Nephron progenitor cell (in vitro differentiated cells): Measurements from ENCODE around the gene GJD4.

Experiments
- DNase-seq: peaks from one replicate; pipeline ENCODE4 v3.0.0; 2021
- H3K27ac Mint-ChIP-seq: 2 replicates; pipeline ENCODE4 v1.8.0; 2021; ENCODE audit warnings: mild to moderate bottlenecking, moderate library complexity, mixed read lengths
- H3K27me3 Mint-ChIP-seq: 2 replicates; pipeline ENCODE4 v1.8.0; 2021; ENCODE audit warnings: mild to moderate bottlenecking, low read depth, mixed read lengths; ENCODE audit not compliant: poor library complexity
- H3K36me3 Mint-ChIP-seq: 2 replicates; pipeline ENCODE4 v1.8.0; 2021; ENCODE audit warnings: low read depth, mixed read lengths
- H3K4me1 Mint-ChIP-seq: 2 replicates; pipeline ENCODE4 v1.8.0; 2021; ENCODE audit warnings: mixed read lengths
- H3K4me3 Mint-ChIP-seq: 2 replicates; pipeline ENCODE4 v1.8.0; 2021; ENCODE audit warnings: mild to moderate bottlenecking, moderate library complexity, mixed read lengths
- H3K9me3 Mint-ChIP-seq: 2 replicates; pipeline ENCODE4 v1.8.0; 2021; ENCODE audit warnings: mild to moderate bottlenecking, moderate library complexity, mixed read lengths
- TF ChIP-seq, protein P1 (sequence below): fragments of 200-600 bp; sonication (generic); IDR thresholded peaks from 2 replicates; pipeline ENCODE4 v1.5.0; 2021; ENCODE audit warnings: antibody characterized with exemption

GJD4 gene

GRCh38 chr10:35641676-35642034 is 36.5 kb downstream of the GJD4 start:
- no peaks in the 10 kb centered on the region for H3K9me3 Mint-ChIP-seq
- peak overlapping the region; percentile 84 for H3K4me3 Mint-ChIP-seq
- H3K27me3 Mint-ChIP-seq, result peaks cover 40% of the 10 kb centered on the region
- H3K27ac Mint-ChIP-seq, result no peak overlapping the region
- peaks cover 50% of the 10 kb centered on the region for H3K4me1 Mint-ChIP-seq
- TF ChIP-seq, protein P1, sequence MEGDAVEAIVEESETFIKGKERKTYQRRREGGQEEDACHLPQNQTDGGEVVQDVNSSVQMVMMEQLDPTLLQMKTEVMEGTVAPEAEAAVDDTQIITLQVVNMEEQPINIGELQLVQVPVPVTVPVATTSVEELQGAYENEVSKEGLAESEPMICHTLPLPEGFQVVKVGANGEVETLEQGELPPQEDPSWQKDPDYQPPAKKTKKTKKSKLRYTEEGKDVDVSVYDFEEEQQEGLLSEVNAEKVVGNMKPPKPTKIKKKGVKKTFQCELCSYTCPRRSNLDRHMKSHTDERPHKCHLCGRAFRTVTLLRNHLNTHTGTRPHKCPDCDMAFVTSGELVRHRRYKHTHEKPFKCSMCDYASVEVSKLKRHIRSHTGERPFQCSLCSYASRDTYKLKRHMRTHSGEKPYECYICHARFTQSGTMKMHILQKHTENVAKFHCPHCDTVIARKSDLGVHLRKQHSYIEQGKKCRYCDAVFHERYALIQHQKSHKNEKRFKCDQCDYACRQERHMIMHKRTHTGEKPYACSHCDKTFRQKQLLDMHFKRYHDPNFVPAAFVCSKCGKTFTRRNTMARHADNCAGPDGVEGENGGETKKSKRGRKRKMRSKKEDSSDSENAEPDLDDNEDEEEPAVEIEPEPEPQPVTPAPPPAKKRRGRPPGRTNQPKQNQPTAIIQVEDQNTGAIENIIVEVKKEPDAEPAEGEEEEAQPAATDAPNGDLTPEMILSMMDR, result no peak
- DNase-seq, result peak; percentile 61
- no peaks in the 10 kb centered on the region for H3K36me3 Mint-ChIP-seq

GRCh38 chr10:35642035-35642792 is 37.1 kb downstream of the GJD4 start, which contains the start of gene FZD8:
Gene FZD8 (minus strand): TSS chr10:35642296. CDS start chr10:35641429, 867 bp downstream.
- Mint-ChIP-seq H3K27ac (peak within 1 kb of the TSS; percentile 51), H3K4me3 (peak within 1 kb of the TSS; percentile 84), H3K36me3 (peaks cover 2% of the 10 kb centered on the region), H3K27me3 (peaks cover 42% of the 10 kb centered on the region), H3K4me1 (peaks cover 44% of the 10 kb centered on the region), H3K9me3 (peaks cover 3% of the 10 kb centered on the region)
- TF ChIP-seq, protein P1, result peak; percentile 23
- DNase-seq, result peak; percentile 93

GRCh38 chr10:35642793-35643114 is 37.6 kb downstream of the GJD4 start:
- peaks cover 39% of the 10 kb centered on the region for H3K27me3 Mint-ChIP-seq
- H3K4me1 Mint-ChIP-seq, result peaks cover 39% of the 10 kb centered on the region
- DNase-seq, result no peak
- no peak overlapping the region for H3K27ac Mint-ChIP-seq
- TF ChIP-seq, protein P1, result no peak
- peak overlapping the region; percentile 84 for H3K4me3 Mint-ChIP-seq
- H3K36me3 Mint-ChIP-seq, result peaks cover 7% of the 10 kb centered on the region
- H3K9me3 Mint-ChIP-seq, result peaks cover 6% of the 10 kb centered on the region

DNA sequence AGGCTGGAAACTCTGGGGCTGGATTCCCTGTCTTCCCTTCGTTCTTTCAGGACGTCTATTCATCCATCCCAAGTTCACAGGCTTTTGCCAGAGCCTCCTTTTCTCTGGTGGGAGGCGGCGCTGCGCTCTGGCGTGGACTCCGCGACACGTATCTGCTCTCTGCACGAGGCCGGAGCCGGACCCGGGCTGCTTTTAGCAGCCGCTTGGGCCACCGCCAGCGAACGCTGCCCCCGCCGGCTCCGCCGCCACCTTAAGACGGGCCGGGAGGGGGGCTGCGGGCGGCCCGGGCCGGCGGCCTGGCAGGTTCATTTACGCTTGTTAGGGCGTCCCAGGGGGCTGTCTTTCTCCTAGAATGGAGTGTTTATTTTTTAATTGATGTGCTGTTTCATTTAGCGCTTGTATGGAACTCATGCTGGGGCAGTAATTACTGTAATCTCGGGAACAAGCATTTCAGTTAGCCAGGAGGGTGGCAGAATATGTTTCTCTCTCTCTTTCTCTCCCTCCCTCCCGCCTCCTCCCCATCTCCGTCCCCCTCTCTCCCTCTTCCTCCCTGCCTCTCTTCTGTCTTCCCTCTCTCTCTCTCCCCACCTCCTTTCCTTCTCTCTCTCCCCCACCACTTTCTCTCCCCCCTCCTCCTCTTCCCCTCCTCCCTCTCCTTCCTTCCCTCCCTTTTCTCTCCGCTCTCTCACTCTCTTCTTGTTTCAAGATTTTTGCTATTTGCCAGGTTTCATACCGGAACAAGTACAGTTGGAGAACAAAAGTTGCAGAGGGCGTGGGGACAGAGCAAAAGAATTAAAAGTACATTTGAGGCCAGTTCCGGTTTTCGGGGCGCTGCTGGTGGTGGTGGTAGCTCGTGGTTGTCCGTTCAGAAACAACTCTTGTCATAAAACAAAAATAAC is 38.3 kb downstream of the GJD4 start:
- Mint-ChIP-seq H3K9me3 (peaks cover 6% of the 10 kb centered on the region), H3K4me1 (peaks cover 33% of the 10 kb centered on the region), H3K27ac (no peak overlapping the region), H3K27me3 (peaks cover 33% of the 10 kb centered on the region), H3K36me3 (peaks cover 9% of the 10 kb centered on the region), H3K4me3 (peak overlapping the region; percentile 84)
- TF ChIP-seq, protein P1, result no peak
- DNase-seq, result peak; percentile 65

DNA sequence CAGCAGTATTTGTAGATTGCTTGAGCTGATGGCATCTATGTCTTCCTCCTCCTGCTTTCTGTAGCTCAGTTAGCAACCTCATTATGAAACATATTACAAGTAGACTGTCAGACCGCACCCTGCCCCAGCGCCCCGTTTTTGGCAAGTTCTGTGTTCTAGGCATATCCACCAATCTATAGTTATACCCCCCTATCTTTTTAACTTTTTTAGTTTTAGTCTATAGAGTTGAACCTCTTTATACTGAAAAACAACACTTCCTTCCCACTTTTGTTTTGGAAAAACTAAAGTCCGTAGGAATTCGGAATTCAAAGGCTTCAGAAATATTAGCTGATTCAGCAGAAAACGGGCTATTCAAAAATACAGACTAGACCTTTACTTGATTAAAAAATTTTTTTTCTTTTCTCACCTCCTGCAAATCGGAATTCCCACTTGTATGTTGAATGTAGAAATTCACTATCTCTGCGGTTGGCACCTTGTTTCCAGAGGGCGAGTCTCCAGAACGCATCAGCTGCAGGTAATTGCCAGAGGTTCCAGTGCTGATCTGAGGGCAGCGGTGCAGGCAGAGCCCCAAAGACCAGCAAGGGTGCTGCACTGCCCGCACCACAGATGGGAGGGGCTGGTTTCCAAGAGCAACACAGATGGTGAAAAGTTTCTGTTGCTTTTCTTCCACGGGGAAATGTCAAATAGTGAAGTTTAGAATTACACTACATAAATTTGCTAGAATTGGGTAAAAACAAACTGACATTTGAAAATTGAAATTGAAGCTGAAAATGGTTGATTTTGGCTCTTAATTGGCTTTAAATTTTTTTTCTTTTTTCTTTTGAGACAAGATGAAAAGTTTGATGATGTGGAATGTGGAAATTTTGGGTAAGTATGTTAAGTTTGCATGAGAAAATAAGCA is 39.2 kb downstream of the GJD4 start:
- no peak overlapping the region for H3K27ac Mint-ChIP-seq
- peak overlapping the region; percentile 84 for H3K4me3 Mint-ChIP-seq
- peaks cover 27% of the 10 kb centered on the region for H3K4me1 Mint-ChIP-seq
- TF ChIP-seq, protein P1, result no peak
- H3K9me3 Mint-ChIP-seq, result peaks cover 6% of the 10 kb centered on the region
- peak; percentile 37 for DNase-seq
- H3K36me3 Mint-ChIP-seq, result peaks cover 9% of the 10 kb centered on the region
- H3K27me3 Mint-ChIP-seq, result peaks cover 32% of the 10 kb centered on the region
